Measurements from ENCODE around the gene VPS35L.

Gene VPS35L, protein sequence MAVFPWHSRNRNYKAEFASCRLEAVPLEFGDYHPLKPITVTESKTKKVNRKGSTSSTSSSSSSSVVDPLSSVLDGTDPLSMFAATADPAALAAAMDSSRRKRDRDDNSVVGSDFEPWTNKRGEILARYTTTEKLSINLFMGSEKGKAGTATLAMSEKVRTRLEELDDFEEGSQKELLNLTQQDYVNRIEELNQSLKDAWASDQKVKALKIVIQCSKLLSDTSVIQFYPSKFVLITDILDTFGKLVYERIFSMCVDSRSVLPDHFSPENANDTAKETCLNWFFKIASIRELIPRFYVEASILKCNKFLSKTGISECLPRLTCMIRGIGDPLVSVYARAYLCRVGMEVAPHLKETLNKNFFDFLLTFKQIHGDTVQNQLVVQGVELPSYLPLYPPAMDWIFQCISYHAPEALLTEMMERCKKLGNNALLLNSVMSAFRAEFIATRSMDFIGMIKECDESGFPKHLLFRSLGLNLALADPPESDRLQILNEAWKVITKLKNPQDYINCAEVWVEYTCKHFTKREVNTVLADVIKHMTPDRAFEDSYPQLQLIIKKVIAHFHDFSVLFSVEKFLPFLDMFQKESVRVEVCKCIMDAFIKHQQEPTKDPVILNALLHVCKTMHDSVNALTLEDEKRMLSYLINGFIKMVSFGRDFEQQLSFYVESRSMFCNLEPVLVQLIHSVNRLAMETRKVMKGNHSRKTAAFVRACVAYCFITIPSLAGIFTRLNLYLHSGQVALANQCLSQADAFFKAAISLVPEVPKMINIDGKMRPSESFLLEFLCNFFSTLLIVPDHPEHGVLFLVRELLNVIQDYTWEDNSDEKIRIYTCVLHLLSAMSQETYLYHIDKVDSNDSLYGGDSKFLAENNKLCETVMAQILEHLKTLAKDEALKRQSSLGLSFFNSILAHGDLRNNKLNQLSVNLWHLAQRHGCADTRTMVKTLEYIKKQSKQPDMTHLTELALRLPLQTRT

DNA sequence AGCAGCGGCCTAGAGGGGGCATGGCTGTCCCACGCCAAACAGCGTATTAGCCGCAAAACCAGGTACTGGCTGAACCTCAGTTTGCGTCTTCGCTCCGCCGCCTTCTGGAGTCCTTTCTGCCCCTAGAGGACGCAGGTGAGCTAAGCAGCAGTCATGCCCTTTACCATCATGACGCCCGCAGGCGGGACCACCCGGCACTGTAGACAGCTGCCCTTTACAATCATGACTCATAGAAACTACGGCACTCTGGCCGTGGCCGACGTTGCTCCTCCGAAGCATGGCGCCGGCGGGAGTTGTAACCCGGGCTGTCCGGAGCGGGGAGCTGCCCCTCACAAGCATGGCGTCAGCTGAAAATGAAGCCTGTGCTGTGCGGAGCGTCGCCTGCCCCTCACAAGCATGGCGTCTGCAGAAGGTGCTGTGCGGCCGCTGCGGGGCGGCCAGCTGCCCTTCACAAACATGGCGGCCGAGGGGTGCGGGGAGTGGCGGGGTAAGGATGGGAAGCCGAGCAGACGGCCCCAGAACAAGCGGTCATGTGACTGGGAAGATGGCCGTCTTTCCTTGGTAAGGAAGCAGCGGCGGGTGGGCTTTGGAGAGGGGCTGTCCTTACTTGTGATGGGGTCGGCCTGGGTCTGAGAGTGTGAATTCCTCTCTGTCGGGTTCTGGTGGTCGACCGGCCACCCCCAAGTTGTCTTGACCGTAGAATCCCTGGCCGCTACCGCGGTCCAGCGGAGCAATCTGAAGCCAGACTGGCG is at the start of gene VPS35L:
TSS of gene VPS35L (plus strand) at position 518 of the 752 bp plus-strand sequence. CDS start at position 545, 27 bp downstream.
- DNase-seq (ENCODE audit: low spot score), result peak; percentile 92

DNA sequence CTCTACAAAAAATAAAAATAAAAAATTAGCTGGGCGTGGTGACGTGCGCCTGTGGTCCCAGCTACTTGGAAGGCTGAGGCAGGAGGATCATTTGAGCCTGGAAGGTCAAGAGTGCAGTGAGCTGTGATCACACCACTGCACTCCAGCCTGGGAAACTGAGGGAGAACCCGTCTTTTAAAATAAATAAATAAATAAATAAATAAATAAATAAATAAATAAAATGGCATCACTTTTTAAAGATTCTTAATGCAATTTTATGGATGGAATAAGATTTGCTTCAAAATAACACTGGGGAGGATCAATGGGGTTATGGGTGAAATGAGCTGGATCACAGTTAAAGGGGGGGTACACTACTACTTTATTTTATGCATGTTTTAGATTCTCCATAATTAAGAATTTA is 48.5 kb upstream of the VPS35L start:
- no peak for DNase-seq (ENCODE audit: low spot score)

DNA sequence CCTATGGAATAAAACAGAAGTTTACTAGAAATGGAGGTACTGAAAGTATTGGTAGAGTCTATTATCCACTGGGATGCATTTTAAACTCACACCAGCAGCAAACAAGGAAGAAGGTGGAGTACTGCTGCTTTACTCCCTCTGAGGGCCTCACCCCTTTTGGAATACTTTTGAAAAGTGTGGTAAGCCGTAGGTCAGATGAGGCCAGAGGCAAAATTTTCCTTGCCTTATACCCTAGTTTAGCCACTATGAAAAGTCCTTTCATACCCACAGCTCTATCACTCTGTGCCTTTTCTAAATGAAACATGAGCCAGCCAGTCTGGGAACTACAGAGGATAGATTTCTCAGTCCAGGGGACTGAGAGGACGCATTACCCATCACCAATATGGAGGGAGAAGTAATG is 47.6 kb upstream of the VPS35L start:
- no peak for DNase-seq (ENCODE audit: low spot score)

DNA sequence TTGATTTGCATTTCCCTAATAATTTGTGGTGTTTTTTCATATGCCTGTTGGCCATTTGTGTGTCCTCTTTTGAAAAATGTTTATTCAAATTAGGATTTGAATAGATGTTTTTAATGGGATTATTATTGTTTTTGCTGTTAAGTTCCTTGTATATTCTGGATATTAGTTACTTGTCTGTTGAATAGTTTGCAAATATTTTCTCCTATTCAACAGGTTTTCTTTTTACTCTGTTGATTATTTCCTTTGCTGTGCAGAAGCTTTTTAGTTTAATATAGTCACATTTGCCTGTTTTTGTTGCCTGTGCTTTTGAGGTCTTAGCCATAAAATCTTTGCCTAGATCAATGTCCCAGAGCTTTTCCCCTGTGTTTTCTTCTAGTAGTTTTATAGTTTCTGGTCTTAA is 43.2 kb upstream of the VPS35L start:
- no peak for DNase-seq (ENCODE audit: low spot score)

DNA sequence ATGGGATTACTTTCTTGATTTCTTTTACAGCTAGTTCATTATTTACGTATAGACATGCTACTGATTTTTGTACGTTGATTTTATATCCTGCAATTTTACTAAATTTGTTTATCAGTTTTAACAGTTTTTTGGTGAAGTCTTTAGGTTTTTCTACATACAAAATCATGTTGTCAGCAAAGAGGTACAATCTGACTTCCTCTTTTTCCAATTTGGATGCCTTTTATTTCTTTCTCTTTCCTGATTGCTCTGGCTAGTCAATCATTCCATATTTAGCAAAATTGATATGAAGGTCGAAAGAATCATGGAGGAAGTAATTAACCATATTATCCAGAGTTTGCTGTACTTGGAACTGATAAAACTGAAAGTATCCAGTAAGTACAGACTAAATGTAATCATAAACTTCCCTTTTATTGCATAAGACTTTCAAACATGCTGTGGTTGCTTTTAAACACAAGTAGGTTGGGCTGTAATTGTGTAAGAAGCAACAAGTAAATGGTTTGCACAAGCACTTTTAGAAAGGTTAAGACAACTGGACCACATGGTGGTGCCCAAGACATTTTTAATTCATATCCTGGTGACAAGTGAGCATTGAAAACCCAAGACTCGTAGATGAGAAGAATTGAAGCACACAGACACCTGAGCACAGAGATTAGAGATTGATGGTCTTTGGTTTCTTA is 42.0 kb upstream of the VPS35L start:
- DNase-seq (ENCODE audit: low spot score), result no peak

DNA sequence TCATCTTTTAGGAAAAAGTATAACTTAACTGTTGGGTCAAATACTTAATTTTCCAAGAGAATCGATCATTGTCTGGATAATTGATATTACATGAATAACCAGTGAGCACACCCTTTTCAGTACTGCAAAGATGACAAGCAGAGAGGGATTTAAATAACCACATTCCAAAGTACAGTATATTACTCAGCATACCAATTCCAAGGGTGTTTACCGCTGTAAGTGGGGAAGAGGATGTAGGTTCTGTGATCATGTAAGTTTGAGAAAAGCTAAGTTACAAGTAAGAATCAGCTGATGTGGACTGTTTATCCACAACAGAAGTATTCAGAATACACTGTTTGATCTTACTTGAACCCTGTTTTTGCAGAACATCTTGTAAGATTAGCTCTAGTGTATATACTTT is 39.7 kb upstream of the VPS35L start:
- no peak for DNase-seq (ENCODE audit: low spot score)

DNA sequence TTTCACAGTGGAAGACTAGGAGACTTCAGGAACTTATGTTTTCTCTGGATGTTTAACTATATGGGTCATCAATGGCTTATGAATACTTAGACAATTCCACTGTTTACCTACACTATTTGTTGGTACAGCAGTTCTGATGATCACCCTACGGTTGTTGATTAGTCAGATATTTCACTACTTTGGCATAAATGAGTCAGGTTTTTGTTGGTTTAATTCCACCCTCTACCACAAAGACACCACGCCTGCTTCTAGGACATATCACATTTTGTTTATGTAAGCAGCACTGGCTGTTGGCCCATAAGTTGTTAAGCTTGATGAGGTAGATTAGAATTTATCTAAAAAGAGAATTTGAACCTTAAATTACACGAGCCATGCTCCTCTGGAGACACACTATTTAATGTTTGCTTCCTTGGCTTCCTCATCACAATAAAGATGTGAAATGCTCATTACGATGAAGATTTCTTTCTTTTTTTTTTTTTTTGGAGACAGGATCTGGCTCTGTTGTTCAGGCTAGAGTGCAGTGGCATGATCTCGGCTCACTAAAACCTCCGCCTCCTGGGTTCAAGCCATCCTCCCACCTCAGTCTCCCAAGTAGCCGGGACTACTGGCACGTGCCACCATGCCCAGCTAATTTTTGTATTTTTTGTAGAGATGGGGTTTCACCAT is 37.9 kb upstream of the VPS35L start:
- no peak for DNase-seq (ENCODE audit: low spot score)

DNA sequence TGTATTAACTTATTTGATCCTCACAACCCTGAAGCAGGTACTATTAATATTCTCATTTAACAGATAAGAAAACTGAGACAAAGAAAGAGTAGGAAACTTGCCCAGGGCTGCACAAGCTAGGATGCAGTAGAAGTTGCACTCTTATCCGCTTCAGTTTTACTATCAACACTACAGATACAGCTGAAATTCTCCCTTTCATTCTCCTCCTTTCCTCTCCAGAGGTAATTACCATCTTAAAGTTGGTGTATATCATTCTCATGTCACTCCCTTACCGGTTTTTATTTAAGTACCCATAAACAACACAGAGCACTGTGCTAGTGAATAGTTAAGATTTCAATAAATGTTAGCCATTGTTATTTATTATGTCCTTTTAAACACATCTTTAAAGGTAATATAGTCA is 37.1 kb upstream of the VPS35L start:
- DNase-seq (ENCODE audit: low spot score), result no peak

DNA sequence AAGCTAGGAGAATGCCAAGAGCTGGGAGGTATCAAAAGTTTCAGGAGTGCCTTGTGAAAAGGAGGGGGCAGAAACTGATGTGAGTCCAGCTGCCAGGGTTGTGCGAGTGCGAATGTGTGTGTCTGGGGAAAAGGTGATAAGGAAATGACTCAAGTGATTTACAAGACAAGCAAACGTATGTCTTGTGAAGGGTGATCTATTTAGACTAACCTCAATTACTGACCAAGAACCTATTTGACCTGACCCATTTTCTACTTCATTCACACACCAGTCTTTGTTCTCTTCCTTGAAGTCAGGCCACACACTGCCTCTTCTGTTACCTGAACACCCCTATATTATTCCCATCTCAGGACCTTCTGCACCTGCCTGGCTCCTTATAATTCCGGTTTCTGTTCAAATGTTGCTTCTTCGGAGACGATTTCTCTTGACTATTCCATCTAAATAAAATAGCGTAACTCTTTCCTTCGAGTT is 34.6 kb upstream of the VPS35L start:
- DNase-seq (ENCODE audit: low spot score), result no peak

DNA sequence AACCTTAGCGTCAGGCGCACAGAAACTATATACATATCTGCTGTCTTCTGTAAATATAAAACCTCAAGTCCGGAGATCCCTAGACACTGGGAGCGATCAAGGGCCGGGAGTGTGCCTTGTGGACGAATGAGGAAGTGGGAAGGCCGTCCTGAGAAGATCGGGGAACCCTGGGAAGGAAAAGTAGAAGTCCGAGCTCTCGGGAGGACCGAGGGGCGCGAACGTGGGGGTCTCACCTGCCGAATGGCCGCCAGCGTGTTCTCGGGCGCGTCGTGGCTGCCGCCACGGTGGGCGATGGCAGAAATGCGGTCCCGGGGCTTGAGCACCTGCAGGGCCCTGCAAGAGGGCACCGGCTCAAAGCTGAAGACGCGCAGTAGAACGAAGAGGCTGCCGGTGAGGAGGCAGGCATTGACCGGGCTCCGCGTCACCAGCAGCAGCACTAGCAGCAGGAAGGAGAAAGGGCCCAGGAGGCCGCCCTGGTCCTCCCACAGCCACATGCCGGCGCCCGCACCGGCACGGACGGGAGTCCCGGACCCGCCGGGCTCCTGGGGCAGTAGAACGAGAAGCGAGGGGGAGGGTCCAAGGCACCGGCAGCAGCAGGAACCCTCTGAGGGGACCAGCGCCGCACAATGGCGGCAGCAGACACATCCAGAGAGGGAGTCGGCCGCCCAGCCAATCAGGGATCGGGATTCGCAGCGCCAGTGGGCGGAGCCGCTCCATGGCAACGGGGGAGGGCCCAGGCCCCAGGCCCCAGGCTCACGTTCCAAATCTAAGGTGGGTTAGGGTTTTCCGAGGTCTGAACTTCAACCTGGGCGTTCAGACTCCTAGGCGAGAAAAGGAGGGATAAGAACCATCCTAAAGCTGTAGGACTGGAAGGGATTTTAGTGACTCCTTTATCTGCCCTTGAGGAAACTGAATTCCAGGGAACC is 33.8 kb upstream of the VPS35L start, which contains the start of gene GDE1:
TSS of gene GDE1 (minus strand) at position 628 of the 926 bp plus-strand sequence. CDS start at position 494, 134 bp downstream.
- DNase-seq (ENCODE audit: low spot score), result peak; percentile 92

DNA sequence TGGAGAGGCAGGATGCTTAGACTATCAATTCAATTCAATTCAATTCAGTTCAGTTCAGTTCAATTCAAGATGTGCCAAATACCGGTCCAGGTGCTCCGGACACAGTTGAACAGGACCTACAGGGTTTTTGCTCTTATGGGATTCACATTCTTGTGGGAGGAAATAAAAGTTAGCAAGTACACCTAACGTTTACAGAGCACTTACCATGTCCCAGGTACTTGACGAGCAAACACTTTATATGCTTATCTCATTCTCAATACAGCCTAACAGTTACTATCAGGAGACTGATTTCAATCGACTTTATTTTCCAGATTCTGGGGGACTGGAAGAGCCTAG is 33.1 kb upstream of the VPS35L start:
- no peak for DNase-seq (ENCODE audit: low spot score)

DNA sequence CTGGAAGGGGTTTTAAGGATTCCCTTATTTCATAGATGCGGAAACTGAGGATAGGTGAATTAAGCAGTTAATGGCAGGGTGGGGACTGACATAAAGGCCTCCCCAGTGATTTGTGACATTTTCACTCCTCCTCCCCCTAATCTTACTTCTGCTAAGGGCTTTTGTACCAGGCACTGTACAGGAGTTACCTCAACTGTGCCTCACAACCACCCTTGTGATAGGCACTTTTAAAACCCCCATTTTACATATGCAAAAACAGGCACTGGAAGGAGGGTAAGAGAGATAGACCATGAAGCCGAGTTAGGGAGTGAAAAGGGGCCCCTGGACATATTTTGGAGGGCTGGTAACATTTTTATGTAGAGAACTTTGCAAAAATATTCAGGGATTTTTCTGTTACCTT is 32.7 kb upstream of the VPS35L start:
- no peak for DNase-seq (ENCODE audit: low spot score)

DNA sequence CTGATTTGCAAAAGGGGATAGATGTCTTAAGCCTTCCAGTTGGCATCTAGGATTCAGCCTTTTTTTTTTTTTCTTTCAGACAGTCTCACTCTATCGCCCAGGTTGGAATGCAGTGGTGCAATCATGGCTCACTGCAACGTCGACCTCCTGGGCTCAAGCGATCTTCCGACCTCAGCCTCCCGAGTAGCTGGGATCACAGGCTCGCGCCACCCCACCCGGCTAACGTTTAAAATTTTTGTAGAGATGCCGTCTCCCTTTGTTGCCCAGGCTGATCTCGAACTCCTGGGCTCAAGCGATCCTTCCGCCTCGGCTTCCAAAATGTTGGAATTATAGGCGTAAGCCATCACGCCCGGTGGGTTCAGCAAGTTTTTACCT is 32.3 kb upstream of the VPS35L start:
- DNase-seq (ENCODE audit: low spot score), result no peak

DNA sequence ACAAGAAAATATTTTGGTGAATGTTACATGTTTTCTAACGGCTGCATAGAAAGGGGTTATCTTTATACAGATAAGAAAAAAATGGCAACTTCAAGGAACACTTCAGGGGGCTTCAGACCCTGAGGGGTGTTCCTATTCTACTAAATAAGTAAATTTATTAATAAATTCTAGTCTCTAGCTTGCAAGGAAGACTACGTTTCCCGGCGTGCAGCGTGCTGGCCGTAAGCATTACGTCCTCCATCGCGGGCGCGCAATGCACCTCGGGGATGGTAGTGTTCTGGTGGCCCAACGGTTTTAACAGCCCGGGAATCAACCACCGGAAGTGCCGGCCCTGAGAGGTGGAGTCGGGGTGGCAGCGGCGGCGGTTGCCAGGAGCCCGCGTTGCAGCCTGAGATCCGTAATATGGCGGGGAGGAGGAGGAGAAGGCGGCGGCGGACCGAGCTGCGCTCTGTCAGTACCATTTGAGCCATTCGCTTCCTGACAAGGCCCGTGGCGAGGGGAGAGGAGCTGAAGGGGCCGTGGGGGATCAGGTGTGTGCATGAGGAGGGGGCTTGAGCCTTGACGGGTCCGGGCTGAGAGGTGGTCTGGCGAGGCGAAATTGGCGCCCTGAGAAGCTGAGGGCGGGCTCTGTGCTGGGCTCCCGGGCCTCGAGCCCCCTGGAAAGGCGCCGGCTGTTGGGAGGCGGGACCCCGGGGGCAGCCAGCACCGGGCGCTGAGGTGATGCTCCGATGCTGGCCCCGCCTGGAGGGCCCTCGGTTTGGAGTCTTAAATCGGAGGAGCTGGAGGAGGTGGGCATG is 31.7 kb upstream of the VPS35L start, which contains the start of gene CCP110:
TSS of gene CCP110 (plus strand) at position 384 of the 797 bp plus-strand sequence. CDS start 3,940 bp downstream, outside the sequence.
- peak; percentile 92 for DNase-seq (ENCODE audit: low spot score)

DNA sequence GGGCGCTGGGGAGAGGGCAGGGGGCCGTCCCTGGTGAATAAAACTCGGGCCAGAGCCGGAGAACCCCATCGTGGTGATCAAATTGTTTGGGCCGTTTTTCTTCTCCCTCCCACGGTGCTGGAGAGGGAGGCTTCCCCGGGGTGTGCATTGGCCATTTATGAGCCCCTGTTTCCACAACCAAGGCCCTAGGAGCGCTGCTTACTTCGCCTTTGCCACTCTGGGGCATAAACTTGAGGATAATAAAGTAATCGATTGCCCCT is 31.2 kb upstream of the VPS35L start:
- DNase-seq (ENCODE audit: low spot score), result no peak

DNA sequence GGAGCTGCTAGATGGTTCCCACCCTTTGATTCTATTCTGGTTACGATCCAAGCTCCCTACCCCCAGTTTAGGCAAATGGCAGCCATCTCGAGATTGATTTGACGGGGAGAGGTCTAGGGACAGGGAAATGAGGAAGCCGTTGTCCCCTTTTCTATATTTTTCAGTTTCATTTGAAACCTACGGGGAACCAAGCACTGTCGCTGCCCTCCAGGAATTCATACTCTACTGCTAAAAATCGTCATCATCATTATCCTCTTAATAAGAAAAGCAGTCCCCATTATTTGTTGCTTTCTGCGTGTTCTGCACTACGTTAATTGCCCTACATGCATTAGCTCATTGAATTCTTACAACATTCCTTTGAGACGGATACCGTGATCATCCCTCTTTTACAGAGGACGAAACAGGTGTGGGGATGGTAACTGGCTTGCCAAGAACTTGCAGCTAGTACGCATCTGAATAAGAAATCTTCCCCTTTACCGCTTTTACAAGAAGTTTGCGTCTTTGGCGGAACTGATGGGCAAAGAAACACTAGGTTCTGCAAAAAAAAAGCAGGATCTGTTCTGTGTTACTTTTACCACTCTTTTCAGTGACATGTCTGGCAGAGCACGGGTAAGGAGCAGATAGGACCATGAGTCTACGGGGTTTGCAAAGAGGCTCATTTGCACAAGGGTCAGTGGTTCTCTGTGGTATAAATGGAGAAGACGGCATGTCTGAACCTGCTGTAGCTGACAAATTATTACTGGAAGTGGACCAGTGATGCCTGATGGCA is 30.7 kb upstream of the VPS35L start:
- DNase-seq (ENCODE audit: low spot score), result no peak

DNA sequence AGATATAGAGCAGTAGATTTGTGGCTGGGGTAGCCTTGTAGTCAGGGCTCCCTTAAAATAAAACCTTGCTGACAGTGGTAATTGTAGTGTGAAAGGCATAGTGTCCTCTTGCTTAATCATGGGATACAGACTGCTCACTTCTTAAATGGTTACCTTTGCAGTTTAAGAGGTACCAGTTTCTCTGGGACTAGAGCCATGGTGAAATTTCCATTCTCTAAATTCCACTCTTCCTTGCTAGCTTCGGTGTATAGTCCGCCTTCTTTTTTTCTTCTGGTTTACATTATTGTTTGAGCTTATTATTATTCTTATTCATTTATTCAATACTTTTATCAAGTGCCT is 30.1 kb upstream of the VPS35L start:
- DNase-seq (ENCODE audit: low spot score), result no peak

DNA sequence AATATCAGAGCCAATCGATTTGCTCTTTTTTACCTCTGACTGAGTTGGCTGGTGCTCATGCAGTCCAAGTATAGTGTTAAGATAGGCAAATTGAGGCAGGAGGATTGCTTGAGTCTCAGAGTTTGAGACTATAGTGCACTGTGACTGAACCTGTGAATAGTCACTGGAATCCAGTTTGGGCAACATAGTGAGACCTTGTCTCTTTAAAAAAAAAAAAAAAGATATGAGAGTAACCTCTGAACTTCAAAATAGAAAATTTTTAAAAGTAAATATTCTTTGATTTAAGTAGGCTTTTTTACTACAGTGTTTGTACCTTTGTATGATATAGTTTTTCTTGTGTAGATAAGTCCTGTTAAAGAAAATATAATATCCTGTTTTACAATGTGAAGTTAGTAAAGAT is 28.3 kb upstream of the VPS35L start:
- no peak for DNase-seq (ENCODE audit: low spot score)

DNA sequence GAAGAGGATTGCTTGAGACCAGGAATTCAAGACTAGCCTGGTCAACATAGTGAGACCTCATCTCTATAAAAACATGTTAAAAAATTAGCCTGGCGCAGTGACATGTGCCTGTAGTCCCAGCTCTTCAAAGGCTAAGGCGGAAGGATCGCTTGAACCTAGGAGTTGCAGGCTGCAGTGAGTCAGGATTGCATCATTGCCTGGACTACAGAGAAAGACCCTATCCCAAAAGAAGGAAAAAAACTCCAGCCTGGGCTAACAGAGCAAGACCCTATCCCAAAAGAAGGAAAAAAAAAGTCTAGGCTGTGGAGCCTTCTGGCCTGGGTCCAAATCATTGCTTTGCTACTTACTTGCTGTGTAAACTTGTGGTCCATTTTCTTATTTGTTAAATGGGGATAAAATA is 26.8 kb upstream of the VPS35L start:
- DNase-seq (ENCODE audit: low spot score), result no peak
